GM18502 (cell line): ENCODE data around the gene LYPLAL1.
"Not testable (repeated sequence)": the region's sequence is repeated elsewhere in the genome, so short reads cannot be mapped to it uniquely, and the experiment has no call there.

Experiments
- ATAC-seq: cut with Tn5 transposase; IDR thresholded peaks from one replicate; pipeline ENCODE4 v1.9.1; 2021; ENCODE audit warnings: mild to moderate bottlenecking; ENCODE audit not compliant: unreplicated experiment, poor library complexity

LYPLAL1 gene

DNA sequence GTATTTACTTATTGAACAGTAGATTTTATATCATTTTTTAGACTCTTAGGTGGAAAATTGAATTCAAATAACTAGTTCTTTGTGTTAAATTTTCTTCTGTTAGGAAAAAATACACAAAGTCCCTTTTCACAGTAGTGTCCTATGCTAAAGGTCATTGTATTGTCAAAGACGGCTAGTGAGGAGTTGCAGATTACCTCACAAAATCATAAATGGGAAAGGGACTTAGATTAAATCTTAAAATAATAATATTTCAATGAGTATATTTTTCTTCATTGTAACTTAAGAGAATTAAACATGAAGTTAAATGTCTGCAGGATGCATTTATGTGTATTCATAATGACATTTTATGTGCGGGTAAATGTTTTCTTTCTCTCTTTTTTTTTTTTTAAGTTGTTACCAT, 32.7 kb downstream of the LYPLAL1 start:
- no peak for ATAC-seq

- ATAC-seq: no peak
Measured at GRCh38 chr1:219209578-219209977, 35.9 kb downstream of the LYPLAL1 start.

- no peak for ATAC-seq
Measured at GRCh38 chr1:219210067-219210466, 36.4 kb downstream of the LYPLAL1 start.

DNA sequence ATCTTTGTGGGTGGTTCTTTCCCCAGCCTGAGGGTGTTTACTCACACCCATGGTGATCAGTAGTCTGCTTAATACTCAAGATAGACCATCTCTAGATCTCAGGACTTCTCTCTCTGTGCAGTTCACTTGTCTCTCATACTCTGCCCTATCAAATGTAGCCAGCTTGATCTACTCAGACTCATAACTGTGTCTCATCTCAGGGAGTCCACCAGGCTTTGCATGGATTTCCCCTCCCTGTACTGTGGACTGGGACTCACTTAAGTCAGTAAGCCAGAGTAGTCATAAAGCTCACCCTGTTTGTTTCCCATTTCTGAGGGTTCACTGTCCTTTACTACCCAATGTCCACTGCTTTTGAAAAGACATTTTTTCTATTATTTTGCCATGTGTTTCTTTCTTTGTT, 41.8 kb downstream of the LYPLAL1 start:
- peak; percentile 52 for ATAC-seq

DNA sequence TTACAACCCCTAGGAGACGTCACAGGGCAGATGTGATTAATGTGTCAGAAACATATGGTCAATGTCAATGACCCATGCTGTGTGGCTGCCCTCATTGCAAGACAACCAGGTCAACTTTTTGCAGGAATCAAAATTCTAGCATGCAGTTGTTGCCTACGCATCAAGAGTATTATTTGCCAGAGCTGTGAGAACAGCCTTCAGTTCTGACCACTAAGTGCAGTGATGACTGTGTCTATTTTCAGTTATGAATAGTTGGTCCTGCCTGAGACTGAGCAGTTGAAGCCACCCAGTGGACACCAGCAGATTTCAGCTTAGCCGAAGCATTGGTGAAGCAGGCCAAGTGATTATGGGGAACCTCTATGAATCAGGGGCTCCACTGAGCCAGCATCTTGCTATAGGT, 47.3 kb downstream of the LYPLAL1 start:
- peak; percentile 92 for ATAC-seq

DNA sequence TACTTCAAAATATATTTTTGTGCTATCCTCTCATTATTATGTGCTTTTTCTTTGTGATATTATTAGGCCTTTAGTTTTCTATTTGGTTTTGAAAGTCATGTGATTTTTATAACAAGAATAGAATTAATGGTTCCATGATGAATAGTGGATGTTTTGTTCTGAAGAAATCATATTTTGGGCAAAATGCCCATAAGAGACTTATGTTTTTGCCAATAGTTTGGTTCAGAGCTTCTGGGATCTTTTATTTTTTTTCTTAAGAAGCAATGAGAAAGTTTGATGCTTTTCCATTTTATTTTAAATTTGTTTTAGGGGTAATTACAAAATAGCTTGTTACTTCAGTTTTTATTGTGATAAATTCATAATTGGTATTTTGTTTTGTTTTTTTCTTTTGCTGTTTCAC, 49.8 kb downstream of the LYPLAL1 start:
- no peak for ATAC-seq

- ATAC-seq: no peak
Measured at GRCh38 chr1:219226196-219226595, 52.5 kb downstream of the LYPLAL1 start.

- no peak for ATAC-seq
Measured at GRCh38 chr1:219227360-219228057, 53.8 kb downstream of the LYPLAL1 start.

GRCh38 chr1:219228058-219228419, 54.4 kb downstream of the LYPLAL1 start:
- ATAC-seq: no peak

DNA sequence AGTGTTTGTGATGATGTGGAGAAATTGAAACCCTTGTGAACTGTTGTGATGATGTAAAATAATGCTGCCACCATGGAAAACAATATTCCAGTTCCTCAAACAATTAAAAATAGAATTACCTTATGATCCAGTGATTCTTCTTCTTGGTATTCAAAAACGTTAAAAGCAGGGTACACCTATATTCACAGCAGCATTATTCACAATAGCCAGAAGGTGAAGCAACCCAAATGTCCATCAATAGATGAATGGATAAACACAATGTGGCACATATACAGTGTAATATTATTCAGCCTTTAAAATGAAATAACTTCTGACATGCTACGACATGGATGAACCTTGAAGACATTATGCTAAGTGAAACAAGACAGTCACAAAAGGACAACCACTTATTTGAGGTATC, 59.2 kb downstream of the LYPLAL1 start:
- no peak for ATAC-seq

DNA sequence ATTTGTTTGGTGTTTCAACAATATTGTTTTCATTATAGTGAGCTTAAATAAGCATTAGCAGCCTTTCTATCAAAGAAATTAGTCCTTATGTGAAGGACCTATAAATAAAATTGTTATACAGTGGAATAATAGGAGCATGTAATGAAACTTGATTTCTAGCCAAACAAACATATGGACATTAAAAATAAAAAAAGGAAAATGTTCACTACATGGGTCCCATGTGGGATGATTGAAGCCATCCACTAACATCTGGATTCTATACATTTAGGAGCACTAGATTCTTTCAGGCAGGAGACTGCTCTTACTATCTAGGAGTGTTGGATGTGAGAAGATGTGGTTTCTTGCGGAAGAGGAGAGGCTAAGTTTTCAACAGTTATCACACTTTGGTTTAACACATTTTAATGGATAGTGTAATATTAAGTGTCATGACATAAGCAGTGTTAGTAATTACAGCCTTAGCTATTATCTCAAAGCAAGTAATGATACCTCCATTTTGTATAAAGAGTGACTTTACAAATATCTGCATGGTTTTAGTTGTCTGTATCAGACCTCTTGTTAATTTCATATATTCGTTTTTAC, 62.3 kb downstream of the LYPLAL1 start:
- no peak for ATAC-seq

DNA sequence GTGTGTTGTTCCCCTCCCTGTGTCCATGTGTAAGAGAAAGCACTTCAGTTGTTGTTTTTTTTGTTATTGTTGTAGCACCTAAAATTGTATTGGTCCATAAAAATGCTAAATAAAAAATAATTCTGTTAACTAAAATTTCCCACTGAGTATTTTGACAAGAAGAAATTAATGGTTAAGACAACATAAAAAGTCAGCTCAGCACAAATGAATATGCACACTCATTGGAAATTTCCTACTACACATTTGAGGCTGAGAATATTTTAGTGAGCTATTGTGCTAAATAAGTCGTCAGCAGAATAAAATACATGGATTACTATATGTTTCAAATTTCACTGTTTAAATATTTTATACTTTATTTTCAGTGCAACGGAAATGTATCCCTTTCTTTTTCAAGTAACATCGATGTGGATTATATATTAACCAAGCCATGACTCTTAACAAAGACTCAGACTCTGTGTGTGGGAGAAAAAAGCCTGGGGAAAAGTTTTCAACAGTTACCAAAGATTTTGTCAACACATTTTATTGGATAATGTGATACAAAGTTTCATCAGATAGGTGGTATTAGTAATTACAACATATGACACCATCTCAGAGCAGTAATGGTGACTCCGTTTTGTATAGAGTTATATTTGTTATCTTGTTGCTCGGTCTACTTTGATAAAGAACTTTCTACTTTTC, 63.4 kb downstream of the LYPLAL1 start:
- ATAC-seq: no peak

DNA sequence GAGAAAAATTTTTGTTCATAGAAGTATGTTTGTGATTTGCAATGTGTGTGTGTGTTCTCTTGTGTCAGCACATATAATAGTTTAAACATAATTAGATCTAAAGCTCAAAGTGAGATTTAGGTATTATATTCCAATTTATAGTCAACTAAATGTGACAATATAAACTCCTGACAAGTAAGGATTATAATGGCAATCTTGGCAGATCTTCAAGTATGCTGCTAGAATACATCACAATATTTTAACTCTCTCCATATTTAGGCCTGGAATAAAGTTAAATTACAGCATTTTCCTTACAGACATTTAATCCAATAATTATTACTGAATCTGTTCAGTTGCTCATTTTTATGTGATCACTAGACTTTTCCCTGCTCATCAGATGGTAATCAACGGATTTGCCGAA, 65.8 kb downstream of the LYPLAL1 start:
- no peak for ATAC-seq

DNA sequence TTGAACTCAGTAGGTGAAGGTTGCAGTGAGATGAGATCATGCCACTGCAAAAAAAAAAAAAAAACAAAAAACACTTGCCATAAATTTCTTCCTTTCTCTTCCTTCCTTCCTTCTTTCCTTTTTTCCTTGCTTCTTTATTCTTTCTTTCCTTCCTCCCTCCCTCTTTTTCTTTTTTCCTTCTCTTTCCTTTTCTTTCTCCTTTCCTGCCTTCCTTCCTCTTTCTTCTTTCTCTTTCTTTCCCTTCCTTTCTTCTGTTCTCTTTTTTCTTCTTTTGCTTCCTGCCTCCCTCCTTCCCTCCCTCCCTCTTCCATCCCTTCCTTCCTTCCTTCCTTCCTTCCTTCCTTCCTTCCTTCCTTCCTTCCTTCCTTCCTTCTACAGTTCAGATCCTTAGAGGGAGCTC, 71.2 kb downstream of the LYPLAL1 start:
- no peak for ATAC-seq

GRCh38 chr1:219247441-219247840, 73.8 kb downstream of the LYPLAL1 start:
- no peak for ATAC-seq

- not testable (repeated sequence) for ATAC-seq
Measured at GRCh38 chr1:219250468-219250867, 76.8 kb downstream of the LYPLAL1 start.

DNA sequence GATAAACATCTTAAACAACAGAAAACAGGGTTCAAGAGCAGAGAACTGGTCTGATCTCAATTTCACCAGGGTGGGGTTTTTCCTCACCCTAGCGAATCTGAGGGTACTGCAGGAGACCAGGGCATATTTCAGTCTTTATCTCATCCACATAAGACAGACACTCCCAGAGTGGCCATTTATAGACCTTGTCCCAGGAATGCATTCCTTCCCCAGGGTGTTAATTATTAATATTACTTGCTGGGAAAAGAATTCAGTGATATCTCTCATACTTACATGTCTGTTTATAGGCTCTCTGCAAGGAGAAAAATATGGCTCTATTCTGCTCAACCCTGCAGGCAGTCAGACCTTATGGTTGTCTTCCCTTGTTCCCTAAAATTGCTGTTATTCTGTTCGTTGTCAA, 84.1 kb downstream of the LYPLAL1 start:
- ATAC-seq: no peak

DNA sequence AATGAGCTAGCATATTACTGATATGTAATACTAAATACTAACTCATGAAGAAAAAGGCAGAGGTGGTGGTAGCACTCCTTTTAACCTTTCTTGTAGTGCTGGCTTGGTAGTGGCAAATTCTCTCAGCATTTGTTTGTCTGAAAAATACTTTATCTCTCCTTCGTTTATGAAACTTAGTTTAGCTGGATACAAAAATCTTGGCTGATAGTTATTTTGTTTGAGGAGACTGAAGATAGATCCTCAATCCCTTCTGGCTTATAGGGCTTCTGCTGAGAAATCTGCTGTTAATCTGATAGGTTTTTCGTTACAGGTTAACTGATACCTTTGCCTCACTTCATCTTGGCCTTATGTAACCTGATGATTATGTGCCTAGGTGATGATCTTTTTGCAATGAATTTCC, 87.8 kb downstream of the LYPLAL1 start:
- no peak for ATAC-seq
